ENCODE measurements around the gene DENND1C.

- TF ChIP-seq, protein P1, sequence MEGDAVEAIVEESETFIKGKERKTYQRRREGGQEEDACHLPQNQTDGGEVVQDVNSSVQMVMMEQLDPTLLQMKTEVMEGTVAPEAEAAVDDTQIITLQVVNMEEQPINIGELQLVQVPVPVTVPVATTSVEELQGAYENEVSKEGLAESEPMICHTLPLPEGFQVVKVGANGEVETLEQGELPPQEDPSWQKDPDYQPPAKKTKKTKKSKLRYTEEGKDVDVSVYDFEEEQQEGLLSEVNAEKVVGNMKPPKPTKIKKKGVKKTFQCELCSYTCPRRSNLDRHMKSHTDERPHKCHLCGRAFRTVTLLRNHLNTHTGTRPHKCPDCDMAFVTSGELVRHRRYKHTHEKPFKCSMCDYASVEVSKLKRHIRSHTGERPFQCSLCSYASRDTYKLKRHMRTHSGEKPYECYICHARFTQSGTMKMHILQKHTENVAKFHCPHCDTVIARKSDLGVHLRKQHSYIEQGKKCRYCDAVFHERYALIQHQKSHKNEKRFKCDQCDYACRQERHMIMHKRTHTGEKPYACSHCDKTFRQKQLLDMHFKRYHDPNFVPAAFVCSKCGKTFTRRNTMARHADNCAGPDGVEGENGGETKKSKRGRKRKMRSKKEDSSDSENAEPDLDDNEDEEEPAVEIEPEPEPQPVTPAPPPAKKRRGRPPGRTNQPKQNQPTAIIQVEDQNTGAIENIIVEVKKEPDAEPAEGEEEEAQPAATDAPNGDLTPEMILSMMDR (conservative IDR thresholded peaks at IDR 0.05; ENCODE audit: low read depth in 2 of 2) = no peak
- TF ChIP-seq EZH2 (IDR thresholded peaks at IDR 0.05; ENCODE audit: low read depth, unreplicated experiment) (no peak), EZH2phosphoT487 (IDR thresholded peaks at IDR 0.05; ENCODE audit: unreplicated experiment) (no peak), POLR2AphosphoS5 (IDR thresholded peaks at IDR 0.05; ENCODE audit: low read depth) (no peak), REST (IDR thresholded peaks at IDR 0.05; ENCODE audit: unreplicated experiment) (no peak), JUNB (IDR thresholded peaks at IDR 0.05; ENCODE audit: unreplicated experiment) (no peak), ETS1 (IDR thresholded peaks at IDR 0.05) (no peak), ZNF331 (CRISPR knock-in tag; IDR thresholded peaks at IDR 0.05; ENCODE audit: low read depth) (no peak), NANOG (IDR thresholded peaks at IDR 0.05; ENCODE audit: borderline replicate concordance) (no peak)
- TF ChIP-seq, protein P2, sequence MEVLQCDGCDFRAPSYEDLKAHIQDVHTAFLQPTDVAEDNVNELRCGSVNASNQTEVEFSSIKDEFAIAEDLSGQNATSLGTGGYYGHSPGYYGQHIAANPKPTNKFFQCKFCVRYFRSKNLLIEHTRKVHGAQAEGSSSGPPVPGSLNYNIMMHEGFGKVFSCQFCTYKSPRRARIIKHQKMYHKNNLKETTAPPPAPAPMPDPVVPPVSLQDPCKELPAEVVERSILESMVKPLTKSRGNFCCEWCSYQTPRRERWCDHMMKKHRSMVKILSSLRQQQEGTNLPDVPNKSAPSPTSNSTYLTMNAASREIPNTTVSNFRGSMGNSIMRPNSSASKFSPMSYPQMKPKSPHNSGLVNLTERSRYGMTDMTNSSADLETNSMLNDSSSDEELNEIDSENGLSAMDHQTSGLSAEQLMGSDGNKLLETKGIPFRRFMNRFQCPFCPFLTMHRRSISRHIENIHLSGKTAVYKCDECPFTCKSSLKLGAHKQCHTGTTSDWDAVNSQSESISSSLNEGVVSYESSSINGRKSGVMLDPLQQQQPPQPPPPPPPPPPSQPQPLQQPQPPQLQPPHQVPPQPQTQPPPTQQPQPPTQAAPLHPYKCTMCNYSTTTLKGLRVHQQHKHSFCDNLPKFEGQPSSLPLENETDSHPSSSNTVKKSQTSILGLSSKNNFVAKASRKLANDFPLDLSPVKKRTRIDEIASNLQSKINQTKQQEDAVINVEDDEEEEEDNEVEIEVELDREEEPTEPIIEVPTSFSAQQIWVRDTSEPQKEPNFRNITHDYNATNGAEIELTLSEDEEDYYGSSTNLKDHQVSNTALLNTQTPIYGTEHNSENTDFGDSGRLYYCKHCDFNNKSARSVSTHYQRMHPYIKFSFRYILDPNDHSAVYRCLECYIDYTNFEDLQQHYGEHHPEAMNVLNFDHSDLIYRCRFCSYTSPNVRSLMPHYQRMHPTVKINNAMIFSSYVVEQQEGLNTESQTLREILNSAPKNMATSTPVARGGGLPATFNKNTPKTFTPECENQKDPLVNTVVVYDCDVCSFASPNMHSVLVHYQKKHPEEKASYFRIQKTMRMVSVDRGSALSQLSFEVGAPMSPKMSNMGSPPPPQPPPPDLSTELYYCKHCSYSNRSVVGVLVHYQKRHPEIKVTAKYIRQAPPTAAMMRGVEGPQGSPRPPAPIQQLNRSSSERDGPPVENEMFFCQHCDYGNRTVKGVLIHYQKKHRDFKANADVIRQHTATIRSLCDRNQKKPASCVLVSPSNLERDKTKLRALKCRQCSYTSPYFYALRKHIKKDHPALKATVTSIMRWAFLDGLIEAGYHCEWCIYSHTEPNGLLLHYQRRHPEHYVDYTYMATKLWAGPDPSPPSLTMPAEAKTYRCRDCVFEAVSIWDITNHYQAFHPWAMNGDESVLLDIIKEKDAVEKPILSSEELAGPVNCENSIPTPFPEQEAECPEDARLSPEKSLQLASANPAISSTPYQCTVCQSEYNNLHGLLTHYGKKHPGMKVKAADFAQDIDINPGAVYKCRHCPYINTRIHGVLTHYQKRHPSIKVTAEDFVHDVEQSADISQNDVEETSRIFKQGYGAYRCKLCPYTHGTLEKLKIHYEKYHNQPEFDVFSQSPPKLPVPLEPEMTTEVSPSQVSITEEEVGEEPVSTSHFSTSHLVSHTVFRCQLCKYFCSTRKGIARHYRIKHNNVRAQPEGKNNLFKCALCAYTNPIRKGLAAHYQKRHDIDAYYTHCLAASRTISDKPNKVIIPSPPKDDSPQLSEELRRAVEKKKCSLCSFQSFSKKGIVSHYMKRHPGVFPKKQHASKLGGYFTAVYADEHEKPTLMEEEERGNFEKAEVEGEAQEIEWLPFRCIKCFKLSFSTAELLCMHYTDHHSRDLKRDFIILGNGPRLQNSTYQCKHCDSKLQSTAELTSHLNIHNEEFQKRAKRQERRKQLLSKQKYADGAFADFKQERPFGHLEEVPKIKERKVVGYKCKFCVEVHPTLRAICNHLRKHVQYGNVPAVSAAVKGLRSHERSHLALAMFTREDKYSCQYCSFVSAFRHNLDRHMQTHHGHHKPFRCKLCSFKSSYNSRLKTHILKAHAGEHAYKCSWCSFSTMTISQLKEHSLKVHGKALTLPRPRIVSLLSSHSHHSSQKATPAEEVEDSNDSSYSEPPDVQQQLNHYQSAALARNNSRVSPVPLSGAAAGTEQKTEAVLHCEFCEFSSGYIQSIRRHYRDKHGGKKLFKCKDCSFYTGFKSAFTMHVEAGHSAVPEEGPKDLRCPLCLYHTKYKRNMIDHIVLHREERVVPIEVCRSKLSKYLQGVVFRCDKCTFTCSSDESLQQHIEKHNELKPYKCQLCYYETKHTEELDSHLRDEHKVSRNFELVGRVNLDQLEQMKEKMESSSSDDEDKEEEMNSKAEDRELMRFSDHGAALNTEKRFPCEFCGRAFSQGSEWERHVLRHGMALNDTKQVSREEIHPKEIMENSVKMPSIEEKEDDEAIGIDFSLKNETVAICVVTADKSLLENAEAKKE (CRISPR knock-in tag; IDR thresholded peaks at IDR 0.05) = no peak
Measured at GRCh38 chr19:6495947-6496346, 14.4 kb upstream of the DENND1C start.
